ENCODE data around the gene NINJ2.

NINJ2 gene

GRCh38 chr12:613996-614395 is 49.2 kb downstream of the NINJ2 start:
- DNase-seq (ENCODE audit: low spot score) = no peak

- no peak for DNase-seq (ENCODE audit: low spot score)
These were observed 50.4 kb downstream of the NINJ2 start for GRCh38 chr12:612886-613285.

- DNase-seq (ENCODE audit: low spot score) = no peak
These were observed 51.0 kb downstream of the NINJ2 start for GRCh38 chr12:612293-612692.

GRCh38 chr12:611721-612120 is 51.5 kb downstream of the NINJ2 start:
- no peak for DNase-seq (ENCODE audit: low spot score)

GRCh38 chr12:608921-609320 is 54.3 kb downstream of the NINJ2 start:
- no peak for DNase-seq (ENCODE audit: low spot score)

GRCh38 chr12:608413-608812 is 54.8 kb downstream of the NINJ2 start:
- no peak for DNase-seq (ENCODE audit: low spot score)

GRCh38 chr12:607541-608001 is 55.7 kb downstream of the NINJ2 start:
- no peak for DNase-seq (ENCODE audit: low spot score)

- DNase-seq (ENCODE audit: low spot score) = no peak
These were observed 58.3 kb downstream of the NINJ2 start for GRCh38 chr12:604956-605355.

GRCh38 chr12:602700-603068 is 60.6 kb downstream of the NINJ2 start:
- no peak for DNase-seq (ENCODE audit: low spot score)

- no peak for DNase-seq (ENCODE audit: low spot score)
These were observed 61.1 kb downstream of the NINJ2 start for GRCh38 chr12:601976-602699.

GRCh38 chr12:599756-600155 is 63.5 kb downstream of the NINJ2 start:
- DNase-seq (ENCODE audit: low spot score) = no peak

GRCh38 chr12:597926-598568 is 65.2 kb downstream of the NINJ2 start:
- DNase-seq (ENCODE audit: low spot score) = no peak

- DNase-seq (ENCODE audit: low spot score) = no peak
These were observed 69.6 kb downstream of the NINJ2 start for GRCh38 chr12:593396-594270.

- no peak for DNase-seq (ENCODE audit: low spot score)
These were observed 71.2 kb downstream of the NINJ2 start for GRCh38 chr12:592024-592505.

GRCh38 chr12:591167-592023 is 71.8 kb downstream of the NINJ2 start:
- DNase-seq (ENCODE audit: low spot score) = no peak

- no peak for DNase-seq (ENCODE audit: low spot score)
These were observed 73.0 kb downstream of the NINJ2 start for GRCh38 chr12:590206-590750.

- no peak for DNase-seq (ENCODE audit: low spot score)
These were observed 74.6 kb downstream of the NINJ2 start for GRCh38 chr12:588646-589045.

GRCh38 chr12:588024-588322 is 75.3 kb downstream of the NINJ2 start:
- no peak for DNase-seq (ENCODE audit: low spot score)

- no peak for DNase-seq (ENCODE audit: low spot score)
These were observed 75.9 kb downstream of the NINJ2 start for GRCh38 chr12:587132-588023.

- DNase-seq (ENCODE audit: low spot score) = no peak
These were observed 76.8 kb downstream of the NINJ2 start for GRCh38 chr12:586318-587071.
